Activated CD4-positive, CD25-positive, alpha-beta regulatory T cell treated with anti-CD3 and anti-CD28 coated beads, Interleukin-2, amount 50 U/mL, for 24 hours (primary cell): ENCODE measurements around the gene DHX9.
"Not testable (repeated sequence)": the region's sequence is repeated elsewhere in the genome, so short reads cannot be mapped to it uniquely, and the experiment has no call there.

Experiments used
- ATAC-seq, 2 donors: fragments of 150-1000 bp; cut with Tn5 transposase; one replicate each; pipeline ENCODE4 v1.10.0; 2021; ENCODE audit warnings: mild to moderate bottlenecking in 1 of 2, moderate library complexity in 1 of 2

The DHX9 gene

GRCh38 chr1:182897696-182898095, 58.5 kb downstream of the DHX9 start:
- ATAC-seq: no peak

- not testable (repeated sequence) for ATAC-seq
These were observed 62.8 kb downstream of the DHX9 start for GRCh38 chr1:182901946-182902345.

DNA sequence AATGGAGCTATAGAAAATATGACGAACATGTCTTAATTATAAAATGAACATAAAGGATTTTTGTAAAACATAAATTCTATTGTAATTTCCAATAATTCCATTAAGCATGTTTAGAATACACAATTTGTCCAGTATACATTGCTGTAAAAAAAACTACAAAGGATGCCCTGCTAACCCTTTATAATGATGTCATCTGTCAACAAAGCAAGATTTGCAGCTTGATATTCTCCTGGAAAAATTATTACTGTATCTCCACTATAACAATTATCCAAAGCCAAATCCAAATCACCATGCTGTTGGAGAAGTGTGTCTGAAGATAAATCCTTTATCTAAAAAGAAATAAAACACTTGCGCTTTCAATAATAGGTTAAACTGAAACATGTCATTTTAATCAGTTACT, 66.2 kb downstream of the DHX9 start:
- ATAC-seq: no peak

GRCh38 chr1:182909578-182909977, 70.4 kb downstream of the DHX9 start:
- ATAC-seq: no peak

GRCh38 chr1:182910143-182910542, 71.0 kb downstream of the DHX9 start:
- no peak for ATAC-seq

DNA sequence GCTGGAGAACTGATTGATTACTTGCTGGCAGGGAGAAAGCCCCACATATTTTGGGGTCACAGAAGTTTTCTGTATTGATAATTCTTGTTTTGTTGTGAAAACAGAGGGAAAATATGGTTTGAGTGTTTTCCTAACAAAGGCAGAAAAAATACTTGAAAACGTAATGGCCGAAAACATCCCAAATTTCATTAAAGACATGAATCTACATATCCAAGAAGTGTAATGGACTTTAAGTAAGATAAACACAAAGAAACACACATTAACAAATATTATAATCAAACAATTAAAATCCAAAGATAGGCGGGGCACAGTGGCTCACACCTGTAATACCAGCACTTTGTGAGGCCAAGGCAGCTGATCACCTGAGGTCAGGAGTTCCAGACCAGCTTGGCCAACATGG, 74.3 kb downstream of the DHX9 start:
- ATAC-seq: no peak

GRCh38 chr1:182917378-182917777, 78.2 kb downstream of the DHX9 start:
- no peak for ATAC-seq

- ATAC-seq: no peak
These were observed 86.5 kb downstream of the DHX9 start for GRCh38 chr1:182925661-182926060.

GRCh38 chr1:182927693-182928433, 88.7 kb downstream of the DHX9 start:
- ATAC-seq: no peak

- no peak for ATAC-seq
These were observed 91.8 kb downstream of the DHX9 start for GRCh38 chr1:182930985-182931384.

- no peak for ATAC-seq
These were observed 96.6 kb downstream of the DHX9 start for GRCh38 chr1:182935716-182936115.
